NCI-H1105 (cell line): ENCODE measurements around the gene MALT1.
A peak's percentile ranks its signal among the peaks of the same experiment; 100 is the strongest.
"Not testable (repeated sequence)": the region's sequence is repeated elsewhere in the genome, so short reads cannot be mapped to it uniquely, and the experiment has no call there.

Source experiments
- DNase-seq: peaks from one replicate; lab custom pipeline; 2025; lab: John Stamatoyannopoulos, UW

The MALT1 gene, protein sequence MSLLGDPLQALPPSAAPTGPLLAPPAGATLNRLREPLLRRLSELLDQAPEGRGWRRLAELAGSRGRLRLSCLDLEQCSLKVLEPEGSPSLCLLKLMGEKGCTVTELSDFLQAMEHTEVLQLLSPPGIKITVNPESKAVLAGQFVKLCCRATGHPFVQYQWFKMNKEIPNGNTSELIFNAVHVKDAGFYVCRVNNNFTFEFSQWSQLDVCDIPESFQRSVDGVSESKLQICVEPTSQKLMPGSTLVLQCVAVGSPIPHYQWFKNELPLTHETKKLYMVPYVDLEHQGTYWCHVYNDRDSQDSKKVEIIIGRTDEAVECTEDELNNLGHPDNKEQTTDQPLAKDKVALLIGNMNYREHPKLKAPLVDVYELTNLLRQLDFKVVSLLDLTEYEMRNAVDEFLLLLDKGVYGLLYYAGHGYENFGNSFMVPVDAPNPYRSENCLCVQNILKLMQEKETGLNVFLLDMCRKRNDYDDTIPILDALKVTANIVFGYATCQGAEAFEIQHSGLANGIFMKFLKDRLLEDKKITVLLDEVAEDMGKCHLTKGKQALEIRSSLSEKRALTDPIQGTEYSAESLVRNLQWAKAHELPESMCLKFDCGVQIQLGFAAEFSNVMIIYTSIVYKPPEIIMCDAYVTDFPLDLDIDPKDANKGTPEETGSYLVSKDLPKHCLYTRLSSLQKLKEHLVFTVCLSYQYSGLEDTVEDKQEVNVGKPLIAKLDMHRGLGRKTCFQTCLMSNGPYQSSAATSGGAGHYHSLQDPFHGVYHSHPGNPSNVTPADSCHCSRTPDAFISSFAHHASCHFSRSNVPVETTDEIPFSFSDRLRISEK

DNA sequence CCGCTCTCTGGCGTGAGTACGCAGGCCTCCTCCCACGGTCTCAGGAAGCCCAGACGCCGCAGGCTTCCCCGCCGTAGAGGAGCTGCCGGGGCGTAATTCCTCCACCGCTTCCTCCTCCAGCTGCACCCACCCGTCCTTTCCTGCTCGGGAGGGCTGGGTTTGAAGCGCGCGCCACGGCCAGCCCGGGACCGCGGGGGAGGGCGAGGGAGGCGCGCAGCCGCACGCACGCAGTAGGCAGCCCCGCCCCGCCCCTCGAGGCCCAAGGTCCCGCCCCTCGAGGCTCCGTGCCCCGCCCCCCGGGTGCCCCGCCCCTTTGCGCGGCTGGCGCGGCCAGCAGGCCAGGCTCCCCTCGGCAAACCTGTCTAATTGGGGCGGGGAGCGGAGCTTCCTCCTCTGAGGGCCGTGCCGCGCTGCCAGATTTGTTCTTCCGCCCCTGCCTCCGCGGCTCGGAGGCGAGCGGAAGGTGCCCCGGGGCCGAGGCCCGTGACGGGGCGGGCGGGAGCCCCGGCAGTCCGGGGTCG lies at the start of gene MALT1:
TSS of gene MALT1 (plus strand) at position 355 of the 521 bp plus-strand sequence. CDS start 179 bp downstream, outside the sequence.
- DNase-seq: peak; percentile 89

DNA sequence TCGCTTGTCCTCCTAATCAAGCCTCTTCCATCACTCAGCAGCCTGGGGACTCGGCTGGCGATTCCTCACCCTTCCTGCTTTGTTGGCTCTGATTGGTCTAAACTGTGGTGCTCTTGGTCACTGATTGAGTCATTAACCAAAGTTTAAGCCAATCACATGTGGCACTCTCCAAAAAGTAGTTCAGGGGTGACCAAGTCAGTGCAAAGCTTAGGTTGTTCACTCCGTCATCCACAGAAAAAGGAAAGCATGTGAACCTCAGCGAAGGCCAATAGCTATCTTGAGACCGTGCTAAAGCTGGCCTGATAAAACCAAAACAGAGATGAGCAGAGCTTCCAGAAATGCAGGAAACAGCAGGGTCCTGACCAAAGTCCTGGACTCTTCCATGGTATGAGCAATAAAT lies 47.3 kb upstream of the MALT1 start:
- DNase-seq: no peak

DNA sequence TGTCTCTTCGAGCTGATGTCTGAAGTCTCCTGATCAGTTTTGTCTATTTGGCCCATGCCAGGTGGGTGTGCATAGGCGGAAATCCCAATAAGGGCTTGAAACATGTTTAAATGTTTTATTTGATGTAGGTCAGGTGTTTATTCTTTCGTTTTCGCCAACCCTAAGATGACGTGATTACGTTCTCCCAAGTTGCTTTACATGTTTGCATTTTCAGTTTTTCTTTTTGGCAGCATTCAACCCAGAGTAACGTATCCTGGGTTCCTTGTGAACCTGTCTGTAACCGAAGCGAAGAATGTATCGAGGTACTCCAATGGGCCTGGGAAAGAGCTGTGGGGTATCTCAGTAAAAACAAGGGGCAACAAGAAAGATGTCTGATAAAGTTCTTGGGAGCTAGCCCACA lies 45.4 kb upstream of the MALT1 start:
- no peak for DNase-seq

DNA sequence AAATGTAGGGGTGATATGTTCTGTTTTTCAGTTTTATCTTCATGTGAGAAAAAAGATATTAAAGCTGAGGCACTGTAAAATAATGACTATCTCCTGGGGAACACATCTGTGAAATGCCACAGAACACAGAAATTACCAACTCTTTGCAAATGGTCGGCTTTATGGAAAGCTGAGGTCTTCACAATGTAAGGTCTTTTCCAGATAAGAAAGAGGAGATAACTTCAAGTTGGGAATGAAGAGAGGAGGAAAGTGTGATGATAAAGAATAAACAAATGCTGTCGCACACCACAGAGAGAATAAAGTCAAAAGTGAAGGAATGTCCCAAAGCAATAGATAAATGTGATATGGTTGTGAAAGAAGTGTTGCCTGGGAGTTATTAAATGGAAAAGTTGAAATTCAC lies 41.2 kb upstream of the MALT1 start:
- DNase-seq: no peak

DNA sequence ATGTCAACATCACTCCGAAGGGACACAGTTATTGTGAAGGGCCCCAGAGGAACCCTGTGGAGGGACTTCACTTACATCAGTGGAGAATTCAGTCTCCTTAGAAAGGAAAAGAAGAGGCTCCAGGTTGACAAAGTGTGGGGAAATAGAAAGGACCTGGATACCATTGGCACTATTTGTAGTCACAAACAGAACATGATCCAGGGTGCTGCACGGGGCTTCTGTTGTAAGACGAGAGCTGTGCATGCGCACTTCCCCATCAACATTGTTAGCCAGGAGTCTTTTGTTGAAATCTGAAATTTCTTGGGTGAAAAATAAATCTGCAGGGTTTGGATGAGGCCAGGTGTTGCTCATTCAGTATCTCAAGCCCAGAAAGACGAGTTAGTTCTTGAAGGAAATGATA lies 40.0 kb upstream of the MALT1 start:
- DNase-seq: no peak

DNA sequence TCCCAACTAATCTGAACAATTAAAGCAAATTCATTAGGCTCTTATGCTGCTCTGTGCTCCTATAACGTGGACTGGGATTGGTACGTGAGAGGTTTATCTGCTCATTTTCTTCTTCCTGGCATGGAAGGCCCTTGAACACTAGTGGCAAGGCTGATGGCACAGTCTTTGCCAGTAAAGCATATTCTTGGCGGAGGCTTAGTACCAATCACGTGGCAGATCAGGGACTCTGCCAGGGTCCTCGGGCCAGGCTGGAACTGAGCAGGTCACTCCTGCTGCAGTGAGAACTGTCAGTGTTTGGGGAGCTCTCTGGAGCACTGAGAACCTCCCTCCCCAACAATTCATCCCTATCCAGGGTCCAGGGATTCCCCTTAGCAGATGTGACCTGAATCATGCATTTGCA lies 38.7 kb upstream of the MALT1 start:
- DNase-seq: no peak

DNA sequence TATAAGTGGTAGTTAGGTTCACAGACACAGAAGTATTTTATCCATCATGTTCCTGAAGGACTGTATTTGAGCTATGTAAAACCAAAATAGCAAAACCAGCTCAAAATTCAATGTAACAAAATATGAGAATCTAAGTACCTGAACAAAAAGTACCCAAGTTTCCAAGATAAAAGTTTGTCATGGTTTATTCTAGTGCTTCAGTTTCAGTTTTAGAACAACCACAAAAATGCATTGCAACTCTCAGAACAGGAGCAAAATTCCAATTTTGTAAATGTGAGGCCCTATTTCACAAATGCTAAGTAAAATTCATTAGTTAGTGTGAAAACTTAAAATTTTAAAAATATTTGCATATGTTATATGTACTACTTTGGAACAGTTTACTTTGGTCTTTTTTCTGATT lies 37.4 kb upstream of the MALT1 start:
- no peak for DNase-seq

DNA sequence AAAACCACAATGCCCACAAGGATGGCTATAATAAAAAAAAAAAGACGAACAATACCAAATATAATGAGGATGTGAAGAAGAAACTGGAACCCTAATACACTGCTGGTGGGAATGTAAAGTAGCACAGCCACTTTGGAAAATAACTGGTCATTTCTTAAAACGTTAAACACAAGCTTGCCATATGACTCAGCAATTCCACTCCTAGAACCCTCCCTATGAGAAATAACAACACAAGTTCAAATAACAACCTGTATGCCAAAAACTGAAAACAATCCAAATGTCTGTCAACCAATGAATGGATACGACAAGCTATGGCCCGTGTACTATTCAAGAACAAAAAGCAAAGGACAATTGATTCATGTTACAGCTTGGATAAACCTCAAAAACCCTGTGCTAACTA lies 35.4 kb upstream of the MALT1 start:
- DNase-seq: no peak

DNA sequence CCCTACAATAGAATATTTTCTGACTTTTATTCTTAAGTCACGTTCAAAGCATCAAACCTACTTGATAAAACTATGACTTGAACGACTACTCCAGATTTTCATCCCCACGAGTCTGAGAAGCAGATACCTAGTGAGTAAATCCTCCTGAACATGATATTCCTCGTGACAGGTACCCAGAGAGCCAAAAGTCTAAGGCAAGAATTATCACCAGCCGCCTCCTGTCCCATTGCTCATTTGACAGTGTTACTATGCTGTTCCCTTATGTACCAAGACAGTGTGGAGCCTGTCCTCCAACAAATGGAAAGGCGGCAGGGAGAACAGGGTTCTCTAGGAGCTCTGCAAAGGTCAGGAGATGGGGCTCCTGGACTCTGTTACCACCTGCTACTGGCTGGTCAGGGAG lies 34.1 kb upstream of the MALT1 start:
- DNase-seq: no peak

DNA sequence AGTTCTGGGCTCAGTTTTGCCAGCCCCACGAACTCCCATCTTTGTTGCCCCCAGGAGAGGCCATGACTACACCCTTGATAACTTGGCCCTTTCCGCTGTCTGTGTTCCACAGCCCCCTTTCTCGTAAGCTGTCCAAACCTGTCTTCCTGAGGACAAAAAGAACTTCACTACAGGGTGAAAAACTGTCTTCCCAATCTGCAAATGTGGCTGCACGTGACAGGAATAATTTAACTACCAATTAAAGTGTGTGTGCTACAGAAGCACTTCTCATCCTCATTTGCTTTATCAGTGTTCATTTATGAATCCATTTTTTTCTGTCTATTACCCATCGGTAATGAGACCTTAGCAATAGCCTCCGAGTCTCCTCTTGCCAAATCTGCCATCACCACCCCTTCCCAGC lies 33.3 kb upstream of the MALT1 start:
- DNase-seq: no peak

DNA sequence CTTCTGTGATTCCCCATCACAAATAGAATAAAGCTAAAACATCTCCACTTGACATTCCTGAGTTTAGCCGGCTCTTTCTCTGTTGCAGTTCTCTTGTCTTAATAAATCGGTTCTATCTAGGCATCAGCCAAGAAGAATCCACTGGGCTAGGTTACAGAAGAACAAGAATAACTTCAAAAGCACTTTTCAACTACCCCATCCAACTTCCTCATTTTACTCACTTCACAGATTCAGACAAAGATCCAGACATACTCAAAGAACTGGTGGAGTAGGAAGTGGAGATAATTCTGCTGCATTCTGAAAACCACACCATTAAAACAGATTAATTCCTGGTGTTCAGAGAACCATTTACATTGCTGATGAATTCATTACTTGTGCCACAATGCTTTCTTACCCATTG lies 32.8 kb upstream of the MALT1 start:
- DNase-seq: no peak

DNA sequence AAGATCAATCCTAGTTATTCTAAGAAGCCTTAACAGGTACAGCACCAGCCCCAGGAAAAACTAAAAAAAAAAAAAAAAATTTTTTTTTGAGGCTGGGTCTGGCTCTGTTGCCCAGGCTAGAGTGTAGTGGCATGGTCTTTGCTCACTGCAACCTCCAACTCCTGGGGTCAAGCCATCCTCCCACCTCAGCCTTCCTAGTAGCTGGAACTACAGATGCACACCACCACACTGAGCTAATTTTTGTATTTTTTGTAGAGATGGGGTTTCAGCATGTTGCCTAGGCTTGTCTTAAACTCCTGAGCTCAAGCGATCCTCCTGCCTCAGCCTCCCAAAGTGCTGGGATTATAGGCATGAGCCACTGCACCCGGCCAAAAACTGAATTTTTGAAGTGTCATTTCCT lies 32.0 kb upstream of the MALT1 start:
- no peak for DNase-seq

DNA sequence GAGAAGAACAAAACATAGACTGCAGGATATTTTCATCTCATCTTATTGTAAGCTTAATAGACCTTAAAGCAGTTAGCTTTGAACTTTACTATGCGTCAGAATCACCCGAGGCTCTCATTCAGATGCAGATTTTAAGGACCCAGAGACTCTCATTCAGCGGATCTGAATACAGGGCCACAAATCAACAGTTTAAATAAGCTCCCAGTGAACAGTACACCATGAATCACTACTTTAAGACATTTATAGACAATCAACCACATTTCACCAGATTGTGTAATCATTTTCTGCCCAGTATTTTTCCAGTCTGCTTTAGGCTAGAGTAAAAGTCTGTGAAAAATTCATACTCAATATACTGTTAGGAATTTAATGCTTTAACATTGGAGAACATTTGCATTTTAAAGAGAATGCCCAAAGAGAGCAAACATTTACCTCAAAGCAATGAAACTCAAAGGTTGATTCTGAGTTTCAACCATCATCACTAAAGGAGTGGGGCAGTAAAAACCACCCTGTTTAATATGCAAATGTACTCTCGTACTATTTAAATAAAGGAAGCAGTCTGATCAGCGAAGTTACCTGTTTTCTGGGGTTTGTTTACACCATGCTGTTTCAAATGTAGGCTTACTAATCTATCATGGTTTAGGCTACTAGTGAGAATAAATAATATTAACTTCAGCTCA lies 31.4 kb upstream of the MALT1 start:
- no peak for DNase-seq

DNA sequence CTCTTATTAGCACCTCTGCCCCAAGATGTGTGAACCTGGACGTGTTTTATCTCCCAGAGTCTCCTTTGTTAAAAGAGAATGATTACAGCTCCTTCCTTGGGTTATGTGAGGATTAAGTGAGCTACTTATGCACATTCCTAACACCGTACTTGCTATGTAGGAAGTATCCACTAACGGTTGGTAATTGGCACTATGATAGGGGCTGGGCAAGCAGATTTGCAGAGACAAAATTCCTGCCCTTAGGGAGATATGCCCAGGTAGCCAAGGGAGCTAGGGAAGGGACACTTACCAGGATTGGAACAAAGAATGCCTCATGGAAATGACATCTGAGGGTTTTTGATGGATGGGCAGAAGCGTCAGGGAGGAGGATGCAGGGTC lies 30.8 kb upstream of the MALT1 start:
- DNase-seq: no peak

DNA sequence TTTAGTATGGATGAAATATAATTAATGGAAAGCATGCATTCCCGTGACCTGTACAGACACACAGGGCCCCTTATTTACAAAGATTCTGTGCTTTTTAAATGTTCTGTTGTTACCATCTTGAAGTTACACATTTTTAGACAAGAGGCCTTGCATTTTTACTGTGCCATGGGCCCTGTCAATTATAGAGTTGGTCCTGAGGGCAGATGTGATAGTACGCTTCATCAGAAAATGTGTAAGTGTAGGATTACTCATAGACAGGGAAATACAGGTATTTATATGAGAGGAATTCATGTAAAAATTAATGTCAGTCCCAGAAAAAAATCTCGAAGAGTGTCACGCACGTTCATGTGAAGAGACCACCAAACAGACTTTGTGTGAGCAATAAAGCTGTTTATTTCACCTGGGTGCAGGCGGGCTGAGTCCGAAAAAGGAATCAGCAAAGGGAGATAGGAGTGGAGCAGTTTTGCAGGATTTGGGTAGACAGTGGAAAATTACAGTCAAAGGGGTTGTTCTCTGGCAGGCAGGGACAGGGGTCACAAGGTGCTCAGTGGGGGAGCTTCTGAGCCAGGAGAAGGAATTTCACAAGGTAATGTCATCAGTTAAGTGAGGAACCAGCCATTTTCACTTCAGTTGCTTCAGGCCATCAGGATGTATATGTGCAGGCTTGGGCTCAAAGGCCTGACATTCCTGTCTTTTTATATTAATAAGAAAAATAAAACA lies 30.2 kb upstream of the MALT1 start:
- DNase-seq: no peak

DNA sequence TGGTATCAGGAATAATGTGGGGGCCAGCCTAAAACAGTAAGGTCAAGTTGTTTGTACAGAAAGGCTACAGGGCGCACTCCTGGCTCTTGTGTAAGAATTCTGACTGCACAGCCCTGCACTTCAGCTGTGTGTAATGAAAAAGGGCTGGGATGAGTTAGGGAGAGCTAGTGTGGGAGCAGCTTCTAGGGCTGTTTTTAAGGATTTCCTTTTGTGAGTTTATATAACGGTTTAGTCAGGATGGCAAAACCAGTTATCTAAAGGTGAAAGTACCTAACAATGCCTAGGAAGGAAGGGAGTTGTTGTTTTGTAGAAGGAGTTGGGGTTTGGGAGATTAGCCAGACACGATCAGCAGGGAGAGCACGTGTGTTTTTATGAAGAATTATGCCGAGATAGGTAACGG lies 27.7 kb upstream of the MALT1 start:
- DNase-seq: not testable (repeated sequence)

DNA sequence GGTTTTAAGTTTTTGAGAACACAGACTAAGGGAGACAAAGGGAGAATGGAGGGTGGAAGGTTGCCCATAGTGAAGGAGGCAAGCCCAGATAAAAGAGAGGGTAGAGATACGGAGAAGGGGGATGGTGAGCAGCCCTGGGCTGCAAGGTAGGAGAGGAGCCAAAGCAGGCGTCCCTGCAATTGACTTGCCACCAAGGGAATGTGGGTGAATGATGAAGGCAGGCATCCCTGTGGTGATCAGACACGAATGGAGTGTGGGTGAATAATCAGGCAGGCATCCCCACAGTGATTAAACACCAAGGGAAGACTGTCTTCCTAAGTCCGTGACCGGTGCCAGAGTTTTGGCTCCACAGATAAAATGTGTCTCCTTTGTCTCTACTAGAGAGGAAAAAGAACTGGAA lies 25.9 kb upstream of the MALT1 start:
- no peak for DNase-seq

DNA sequence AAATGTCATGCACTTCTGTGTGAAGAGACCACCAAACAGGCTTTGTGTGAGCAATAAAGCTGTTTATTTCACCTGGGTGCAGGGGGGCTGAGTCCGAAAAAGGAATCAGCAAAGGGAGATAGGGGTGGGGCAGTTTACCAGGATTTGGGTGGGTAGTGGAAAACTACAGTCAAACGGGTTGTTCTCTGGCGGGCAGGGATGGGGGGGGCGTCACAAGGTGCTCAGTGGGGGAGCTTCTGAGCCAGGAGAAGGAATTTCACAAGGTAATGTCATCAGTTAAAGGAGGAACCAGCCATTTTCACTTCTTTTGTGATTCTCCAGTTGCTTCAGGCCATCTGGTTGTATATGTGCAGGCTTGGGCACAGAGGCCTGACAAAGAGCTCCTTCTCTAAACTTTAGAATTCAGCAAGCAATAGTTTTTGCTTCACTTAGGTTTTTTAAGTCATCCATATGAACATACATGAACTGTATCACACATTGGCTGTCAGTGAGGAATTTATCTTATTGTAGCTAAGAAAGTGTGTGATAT lies 24.9 kb upstream of the MALT1 start:
- no peak for DNase-seq

DNA sequence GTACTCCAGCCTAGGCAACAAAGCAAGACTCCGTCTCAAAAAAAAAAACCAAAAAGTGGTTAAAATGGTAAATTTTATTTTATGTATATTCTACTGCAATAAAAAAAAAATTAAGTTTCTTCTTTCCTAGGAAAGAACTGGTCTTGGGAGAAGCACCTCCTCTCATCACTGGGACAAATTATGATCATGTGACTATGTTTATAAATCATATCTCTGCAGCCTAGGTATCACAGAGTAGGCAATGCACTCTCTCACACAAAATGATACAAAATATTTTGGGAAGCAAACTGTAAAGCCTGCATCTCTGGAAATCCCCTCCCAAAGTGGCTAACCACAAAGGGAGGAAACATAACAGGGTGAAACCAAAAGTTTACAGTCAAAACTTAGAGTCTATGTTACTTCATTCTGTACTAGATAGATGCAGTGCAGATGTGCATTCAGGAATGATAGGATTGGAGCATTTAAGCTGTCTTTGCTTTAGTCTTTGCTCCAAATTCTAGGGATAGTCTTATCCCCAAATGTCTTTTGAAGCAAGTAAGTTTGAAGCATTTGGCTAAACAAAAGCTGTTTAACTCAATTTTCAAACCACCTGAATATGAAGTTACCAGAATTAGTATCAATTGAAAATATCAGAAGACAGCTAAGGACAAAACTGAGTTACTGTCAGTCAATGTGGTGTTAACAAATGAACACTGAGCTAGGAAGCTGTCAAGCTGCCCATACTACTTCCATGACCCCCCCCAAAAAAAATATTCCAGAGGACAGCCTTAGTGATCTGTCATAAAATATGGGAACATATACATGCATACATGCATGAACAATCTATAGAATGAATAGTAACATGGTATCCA lies 21.1 kb upstream of the MALT1 start:
- no peak for DNase-seq

DNA sequence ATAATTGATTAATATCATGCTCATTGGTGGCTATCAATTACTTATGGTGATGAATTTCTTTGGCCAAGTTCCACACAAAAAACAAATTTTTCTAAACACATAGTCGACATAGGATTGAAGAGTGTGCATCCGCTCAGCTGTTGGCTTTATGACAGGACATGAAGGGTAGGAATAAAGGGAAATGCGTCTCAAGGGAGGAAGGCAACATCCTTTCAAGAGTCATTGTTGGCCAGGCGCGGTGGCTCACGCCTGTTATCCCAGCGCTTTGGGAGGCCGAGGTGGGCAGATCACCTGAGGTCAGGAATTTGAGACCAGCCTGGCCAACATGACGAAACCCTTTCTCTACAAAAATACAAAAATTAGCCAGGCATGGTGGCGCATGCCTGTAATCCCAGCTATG lies 20.4 kb upstream of the MALT1 start:
- not testable (repeated sequence) for DNase-seq
